ENCODE measurements around the gene RESF1. TPM values are rescaled to one million over a fixed set of nuclear protein-coding genes. Genes with fewer than 3 reads are reported as not detected.
A peak's percentile ranks its signal among the peaks of the same experiment; 100 is the strongest.

Gene RESF1
- total and polyA plus RNA-seq, 10 donors: 144 to 298 (median 188) TPM

GRCh38 chr12:31952418-31952817, 6.8 kb upstream of the RESF1 start:
- Histone ChIP-seq H3K27me3 (replicated peaks in 1 of 7) (no peaks in the 10 kb centered on the region), H3K4me1 (peaks cover 0 to 63% (median 7%) of the 10 kb centered on the region in 6 donors), H3K27ac (no peak overlapping the region), H3K36me3 (peaks cover 0 to 6% (median 0%) of the 10 kb centered on the region in 6 donors), H3K4me3 (no peak overlapping the region), H3K9me3 (peaks cover 0 to 27% (median 13%) of the 10 kb centered on the region in 8 donors)
- DNase-seq: no peak
- WGBS, 5 donors: 93 to 97% (median 94%) methylated on average over 5 of the region's 5 CpGs
- TF ChIP-seq CTCF (IDR thresholded peaks at IDR 0.05 in 8 of 11, conservative IDR thresholded peaks at IDR 0.05 in 3 of 11) (no peak), POLR2AphosphoS5 (IDR thresholded peaks at IDR 0.05) (no peak), POLR2A (IDR thresholded peaks at IDR 0.05) (no peak)
- intact Hi-C loops (cut with DNase I; ENCODE audit: low total_unique reads): loop anchor here (10.0 kb wide), 1 partner anchor 228 kb away; the partner anchor contains the start of gene AMN1

GRCh38 chr12:31954925-31955858, 4.0 kb upstream of the RESF1 start:
- Histone ChIP-seq H3K27ac (peak overlapping the region in 3 of 8 donors; percentile 28 to 75 (median 44)), H3K9me3 (peaks cover 0 to 3% (median 0%) of the 10 kb centered on the region in 8 donors), H3K4me1 (peaks cover 7 to 72% (median 18%) of the 10 kb centered on the region in 6 donors), H3K36me3 (no peaks in the 10 kb centered on the region), H3K27me3 (replicated peaks in 1 of 7) (no peaks in the 10 kb centered on the region), H3K4me3 (no peak overlapping the region)
- WGBS, 5 donors: 81 to 91% (median 88%) methylated on average over 7 of the region's 7 CpGs
- TF ChIP-seq POLR2A (IDR thresholded peaks at IDR 0.05): no peak
- no peak for TF ChIP-seq CTCF (IDR thresholded peaks at IDR 0.05 in 8 of 11, conservative IDR thresholded peaks at IDR 0.05 in 3 of 11)
- no peak for TF ChIP-seq POLR2AphosphoS5 (IDR thresholded peaks at IDR 0.05)
- no peak for DNase-seq
- intact Hi-C loops (cut with DNase I; ENCODE audit: low total_unique reads): loop anchor here (10.0 kb wide), 1 partner anchor 230 kb away; the partner anchor contains the start of gene AMN1

- no peak for DNase-seq
- TF ChIP-seq CTCF (IDR thresholded peaks at IDR 0.05 in 8 of 11, conservative IDR thresholded peaks at IDR 0.05 in 3 of 11): no peak
- no peak for TF ChIP-seq POLR2A (IDR thresholded peaks at IDR 0.05)
- TF ChIP-seq POLR2AphosphoS5 (IDR thresholded peaks at IDR 0.05): no peak
- peak overlapping the region; percentile 94 to 99 (median 98) for H3K27ac ChIP-seq
- H3K27me3 ChIP-seq (replicated peaks in 1 of 7): no peaks in the 10 kb centered on the region
- 10 to 15% (median 13%) methylated on average over 10 of the region's 10 CpGs for WGBS, 5 donors
- H3K9me3 ChIP-seq: no peaks in the 10 kb centered on the region
- peaks cover 0 to 31% (median 18%) of the 10 kb centered on the region in 6 donors for H3K36me3 ChIP-seq
- peaks cover 30 to 86% (median 49%) of the 10 kb centered on the region in 6 donors for H3K4me1 ChIP-seq
- intact Hi-C loops (cut with DNase I; ENCODE audit: low total_unique reads): loop anchor here (10.0 kb wide), 1 partner anchor 234 kb away; the partner anchor contains the start of gene AMN1
- peak overlapping the region; percentile 64 to 81 (median 72) for H3K4me3 ChIP-seq
Measured at GRCh38 chr12:31958569-31959160, 550 bp upstream of the RESF1 start.

Measured in spleen (tissue), 11 donors.